GM18867 (cell line): Measurements from ENCODE around the gene KLHL17.

Experiments used
- ATAC-seq: cut with Tn5 transposase; IDR thresholded peaks from one replicate; pipeline ENCODE4 v1.9.1; 2021; ENCODE audit warnings: mild to moderate bottlenecking, moderate library complexity; ENCODE audit not compliant: unreplicated experiment

The KLHL17 gene

DNA sequence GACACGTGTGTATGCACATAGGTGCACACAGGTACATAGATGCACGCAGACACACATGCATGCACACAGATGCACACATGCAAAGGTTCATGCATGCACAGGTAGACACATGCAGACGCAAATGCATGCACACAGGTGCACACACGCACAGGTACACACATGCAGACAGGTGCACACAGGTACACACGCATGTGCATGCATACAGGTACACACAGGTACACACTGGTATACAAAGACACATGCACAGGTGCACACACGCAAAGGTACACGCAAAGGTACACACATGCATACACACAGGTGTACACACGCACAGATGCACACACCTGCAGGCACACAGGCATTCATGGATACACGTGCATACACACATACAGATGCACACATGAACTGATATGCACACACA, 10.1 kb upstream of the KLHL17 start:
- no peak for ATAC-seq

DNA sequence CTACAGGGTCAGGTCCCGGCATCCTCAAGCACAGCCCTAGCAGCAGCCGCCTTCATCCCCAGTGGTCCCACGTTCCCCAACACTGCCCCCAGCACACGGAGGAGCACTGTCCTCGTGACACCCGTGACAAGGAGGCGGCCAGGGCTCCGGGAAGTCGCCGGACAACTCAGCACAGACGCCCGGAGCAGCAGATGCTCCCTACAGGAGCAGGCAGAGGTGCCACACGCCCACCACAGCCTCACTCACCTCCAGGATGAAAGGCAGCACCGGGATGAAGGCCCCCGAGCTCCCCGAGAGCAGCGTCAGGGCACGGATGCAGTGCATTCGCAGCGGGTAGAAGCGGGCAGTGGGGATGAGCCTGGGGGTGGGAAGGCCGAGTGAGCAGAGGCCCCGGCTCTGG, 9.5 kb upstream of the KLHL17 start:
- ATAC-seq: no peak

DNA sequence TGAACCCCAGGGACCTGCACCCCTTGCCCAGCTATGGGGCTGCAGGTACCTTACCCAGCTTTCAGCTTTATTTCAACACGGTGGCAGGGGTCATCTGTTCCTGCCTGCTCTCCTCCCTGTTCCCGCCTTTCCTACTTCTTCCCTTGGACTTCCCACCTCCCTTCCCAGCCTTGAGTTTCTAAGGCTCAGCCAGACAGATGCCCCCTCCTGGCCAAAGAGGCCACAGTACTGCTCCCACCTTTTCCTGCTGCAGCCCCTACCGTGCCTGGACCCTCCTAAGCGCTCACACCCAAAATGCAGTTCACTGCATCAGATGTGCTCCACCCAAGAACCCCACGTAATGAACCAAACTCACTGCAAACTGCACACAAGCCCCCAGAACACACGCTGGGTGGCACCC, 9.0 kb upstream of the KLHL17 start:
- ATAC-seq: no peak

DNA sequence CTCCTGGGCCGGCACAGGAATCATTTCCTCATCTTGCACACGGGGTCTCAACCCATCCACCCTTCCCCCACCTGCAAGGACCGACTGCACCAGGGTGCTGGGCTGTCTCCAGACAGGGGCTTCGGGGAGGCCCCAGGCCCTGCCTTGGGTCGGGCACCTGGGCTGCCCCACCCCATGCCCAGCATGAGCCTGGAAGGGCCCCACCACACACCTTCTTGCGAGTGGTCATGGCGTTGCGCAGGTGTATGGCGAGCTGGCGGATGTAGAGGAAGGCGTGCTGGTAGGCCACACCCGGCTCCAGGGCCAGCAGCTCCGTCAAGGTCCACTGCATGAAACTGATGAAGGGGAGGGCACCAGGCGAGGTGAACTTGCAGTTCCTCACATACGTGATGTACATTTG, 8.2 kb upstream of the KLHL17 start:
- ATAC-seq: no peak

DNA sequence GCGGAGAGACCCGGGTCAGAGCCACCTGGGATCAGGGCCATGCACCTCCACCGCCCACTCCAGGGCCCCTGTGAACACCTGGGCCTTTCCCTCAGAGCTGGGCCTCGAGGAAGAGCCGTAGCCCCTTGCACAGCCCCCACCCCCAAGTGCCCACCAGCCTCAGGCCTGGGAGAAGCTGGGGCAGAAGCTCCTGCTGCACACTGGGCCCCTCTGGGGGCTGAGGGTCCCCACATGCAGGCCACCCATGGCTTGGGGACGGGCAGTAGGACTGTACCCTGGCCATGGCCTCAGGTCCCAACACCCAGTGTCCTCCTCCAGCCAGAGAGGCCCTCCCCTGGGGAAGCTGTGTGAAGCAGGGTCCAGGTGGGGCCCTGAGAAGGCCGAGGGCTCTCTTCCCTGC, 7.8 kb upstream of the KLHL17 start:
- no peak for ATAC-seq

DNA sequence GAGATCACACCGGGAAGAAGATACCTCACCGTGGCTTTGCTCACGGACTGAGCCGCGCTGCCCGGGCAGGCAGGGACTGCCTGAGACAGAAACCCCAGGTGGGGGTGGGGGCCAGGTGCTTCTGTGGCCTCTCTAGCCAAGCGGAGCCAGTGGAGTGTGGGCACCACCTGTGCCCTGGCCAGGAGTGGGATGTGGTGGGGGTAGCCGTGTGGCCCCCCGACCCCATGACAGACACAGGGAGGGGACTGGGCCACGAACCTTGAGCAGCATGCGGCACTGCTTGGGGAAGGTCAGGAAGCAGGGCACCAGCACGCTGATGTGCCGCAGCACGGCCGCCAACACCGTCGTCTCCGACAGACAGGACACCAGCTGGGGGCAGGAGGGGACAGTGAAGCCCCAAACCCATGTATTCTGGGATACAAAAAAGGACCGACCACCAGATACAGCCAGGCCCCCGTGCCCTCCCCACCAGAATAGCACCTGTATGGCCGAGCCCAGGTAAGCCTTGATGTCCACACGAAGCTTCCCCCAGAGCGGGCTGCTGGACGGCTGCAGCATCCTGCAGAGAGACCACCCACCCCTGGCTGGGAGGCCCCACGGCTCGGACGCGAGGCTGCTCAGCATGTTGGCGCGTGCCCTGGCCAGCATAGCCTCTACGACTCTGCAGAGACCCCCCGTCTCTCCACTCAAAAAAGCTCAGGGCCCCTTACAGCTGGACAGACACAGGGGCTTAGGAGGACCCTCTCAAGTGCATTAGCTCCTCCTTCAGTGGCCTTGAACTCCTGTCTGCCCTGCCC, 6.7 kb upstream of the KLHL17 start:
- no peak for ATAC-seq

DNA sequence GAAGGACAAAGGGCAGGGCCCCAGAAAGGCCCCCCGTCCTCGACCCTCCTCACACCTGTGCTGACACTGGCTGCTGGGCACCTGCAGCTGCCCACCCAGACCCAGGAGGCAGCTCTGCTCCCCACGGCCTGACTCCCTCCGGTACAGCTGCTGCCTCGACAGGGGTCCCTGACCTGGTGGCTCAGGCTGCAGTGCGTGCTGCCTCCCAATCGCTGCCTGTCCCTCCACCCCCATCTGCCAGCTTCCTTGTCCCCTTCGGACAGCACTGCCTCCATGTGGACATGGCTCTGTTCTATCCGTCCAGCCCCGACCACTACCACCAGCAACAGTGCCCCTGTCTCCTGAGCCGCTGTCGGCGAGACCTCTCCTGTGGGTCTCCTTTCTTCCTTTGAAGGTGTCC, 5.5 kb upstream of the KLHL17 start:
- no peak for ATAC-seq

DNA sequence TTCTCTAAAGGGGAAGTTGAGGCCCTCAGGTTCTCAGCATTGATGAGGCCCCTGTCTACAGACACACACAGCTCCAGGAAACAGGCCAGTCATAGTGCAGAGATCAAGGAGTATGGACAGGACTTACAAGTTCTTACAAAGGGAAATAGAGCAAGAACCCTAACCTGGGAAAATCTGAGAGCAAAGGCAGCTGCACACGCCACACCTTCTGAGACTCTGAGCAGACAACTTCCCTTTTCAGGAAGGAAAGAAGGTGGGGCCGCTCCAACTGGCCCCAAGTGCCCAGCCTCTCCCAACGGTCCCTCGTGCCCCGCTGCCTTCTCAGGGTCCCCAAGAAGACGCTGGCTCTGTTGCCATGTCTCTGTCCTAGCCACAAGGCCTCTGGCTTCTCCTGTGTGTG, 4.9 kb upstream of the KLHL17 start:
- no peak for ATAC-seq

DNA sequence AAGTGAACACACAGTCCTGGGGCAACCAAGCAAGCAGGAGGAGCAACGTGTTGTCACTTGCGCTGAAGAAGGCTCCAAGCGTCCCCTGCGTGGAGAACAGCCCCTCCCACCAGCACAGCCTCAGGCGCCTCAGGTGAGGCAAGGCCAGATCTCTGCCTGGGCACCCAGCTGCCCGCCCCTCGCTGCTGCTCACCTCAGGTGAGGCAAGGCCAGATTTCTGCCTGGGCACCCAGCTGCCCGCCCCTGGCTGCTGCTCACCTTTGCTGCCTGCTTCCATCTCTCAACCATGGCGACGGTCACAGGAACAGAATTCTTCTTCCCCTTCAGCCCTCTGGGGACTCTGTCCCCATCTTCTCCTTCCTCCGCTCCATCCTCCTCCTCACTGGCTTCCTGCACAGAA, 3.7 kb upstream of the KLHL17 start:
- no peak for ATAC-seq

DNA sequence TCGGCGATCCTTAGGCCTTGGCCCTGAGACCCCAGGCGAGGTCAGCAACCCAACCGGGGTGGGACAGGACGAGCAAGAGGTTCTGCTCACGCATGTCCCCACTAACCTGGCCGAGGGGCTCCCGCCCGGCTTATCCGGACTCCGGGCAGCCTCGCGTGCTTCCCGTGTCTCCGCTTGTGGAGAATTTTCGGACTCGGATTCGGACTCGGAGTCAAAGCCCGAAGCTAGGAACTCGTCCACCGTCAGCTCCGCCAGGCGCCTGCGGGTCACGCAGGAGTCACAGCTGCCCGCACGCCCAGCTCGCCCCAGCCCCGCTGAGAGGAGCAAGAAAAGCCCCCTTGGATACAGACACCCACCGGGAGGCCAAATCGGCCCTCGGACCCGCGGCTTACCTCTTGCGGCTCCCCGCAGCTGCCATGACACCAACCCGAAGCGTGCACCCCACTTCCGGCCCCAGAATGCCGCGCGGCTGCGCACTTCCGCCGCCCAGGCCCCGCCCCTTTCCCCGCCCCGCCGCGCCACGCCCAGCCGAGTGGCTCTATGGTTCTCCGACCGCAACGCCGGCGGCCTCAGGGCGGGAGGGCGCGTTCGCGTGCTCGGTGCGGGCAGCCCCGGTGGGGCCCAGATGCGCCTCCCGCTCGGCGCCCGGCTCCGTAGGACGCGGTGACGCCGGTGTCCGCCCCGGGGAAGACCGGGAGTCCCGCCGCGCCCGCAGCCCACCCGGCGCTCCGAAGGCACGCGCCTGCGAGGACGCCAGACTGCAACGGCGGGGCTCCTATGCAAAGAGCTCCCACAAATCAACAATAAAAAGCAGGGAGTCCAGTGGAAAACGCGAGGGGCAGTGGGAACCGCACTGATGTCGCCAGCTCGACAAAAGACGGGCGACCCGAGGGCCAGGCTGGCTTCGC, 1.3 kb upstream of the KLHL17 start, which contains the start of gene NOC2L:
NOC2L (minus strand) TSS at position 434 of the 908 bp plus-strand sequence; CDS start at position 418, 16 bp downstream.
- ATAC-seq: peak; percentile 67

DNA sequence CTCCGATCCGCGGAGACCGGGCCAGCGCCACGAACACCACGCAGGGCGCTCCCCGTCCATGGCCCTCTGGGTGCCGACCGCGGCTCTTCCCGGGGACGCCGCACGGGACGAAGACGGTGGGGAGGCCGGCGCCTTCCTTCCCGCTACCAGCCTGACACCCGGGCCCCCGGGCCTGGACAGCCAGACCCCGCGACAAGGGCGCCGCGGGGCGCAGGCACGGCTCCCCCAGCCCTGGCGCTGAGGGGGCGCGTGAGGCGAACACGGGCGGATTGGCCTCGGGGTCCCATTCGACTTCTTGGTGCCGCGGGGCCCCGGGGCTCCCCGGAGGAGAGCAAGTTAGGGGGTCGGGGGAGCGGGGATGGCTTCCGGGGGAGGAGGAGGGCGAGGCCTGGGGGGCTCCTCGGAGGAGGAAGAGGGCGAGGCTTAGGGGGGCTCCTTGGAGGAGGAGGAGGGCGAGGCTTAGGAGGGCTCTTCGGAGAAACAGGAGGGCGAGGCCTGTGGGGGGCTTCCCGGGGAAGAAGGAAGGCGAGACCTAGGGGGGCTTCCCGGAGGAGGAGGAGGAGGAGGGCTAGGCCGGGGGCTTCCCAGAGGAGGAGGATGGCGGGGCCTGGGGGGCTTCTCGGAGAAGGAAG, 537 bp upstream of the KLHL17 start:
- ATAC-seq: no peak

DNA sequence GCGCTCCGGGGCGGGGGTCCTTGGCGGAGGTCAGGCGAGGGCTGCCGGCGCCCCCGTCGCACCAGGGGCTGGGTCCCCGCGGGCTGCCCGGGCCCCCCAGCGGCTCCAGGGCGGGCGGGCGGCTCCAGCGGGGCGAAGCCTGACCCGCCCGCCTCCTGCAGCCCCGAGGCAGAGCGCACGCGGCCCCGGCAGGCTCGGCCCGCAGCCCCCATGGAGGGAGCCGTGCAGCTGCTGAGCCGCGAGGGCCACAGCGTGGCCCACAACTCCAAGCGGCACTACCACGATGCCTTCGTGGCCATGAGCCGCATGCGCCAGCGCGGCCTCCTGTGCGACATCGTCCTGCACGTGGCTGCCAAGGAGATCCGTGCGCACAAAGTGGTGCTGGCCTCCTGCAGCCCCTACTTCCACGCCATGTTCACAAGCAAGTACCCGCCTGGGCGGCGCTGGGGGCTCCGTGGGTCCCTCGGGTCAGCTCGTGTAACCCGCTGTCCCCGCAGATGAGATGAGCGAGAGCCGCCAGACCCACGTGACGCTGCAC, 817 bp downstream of the KLHL17 start:
- ATAC-seq: no peak

DNA sequence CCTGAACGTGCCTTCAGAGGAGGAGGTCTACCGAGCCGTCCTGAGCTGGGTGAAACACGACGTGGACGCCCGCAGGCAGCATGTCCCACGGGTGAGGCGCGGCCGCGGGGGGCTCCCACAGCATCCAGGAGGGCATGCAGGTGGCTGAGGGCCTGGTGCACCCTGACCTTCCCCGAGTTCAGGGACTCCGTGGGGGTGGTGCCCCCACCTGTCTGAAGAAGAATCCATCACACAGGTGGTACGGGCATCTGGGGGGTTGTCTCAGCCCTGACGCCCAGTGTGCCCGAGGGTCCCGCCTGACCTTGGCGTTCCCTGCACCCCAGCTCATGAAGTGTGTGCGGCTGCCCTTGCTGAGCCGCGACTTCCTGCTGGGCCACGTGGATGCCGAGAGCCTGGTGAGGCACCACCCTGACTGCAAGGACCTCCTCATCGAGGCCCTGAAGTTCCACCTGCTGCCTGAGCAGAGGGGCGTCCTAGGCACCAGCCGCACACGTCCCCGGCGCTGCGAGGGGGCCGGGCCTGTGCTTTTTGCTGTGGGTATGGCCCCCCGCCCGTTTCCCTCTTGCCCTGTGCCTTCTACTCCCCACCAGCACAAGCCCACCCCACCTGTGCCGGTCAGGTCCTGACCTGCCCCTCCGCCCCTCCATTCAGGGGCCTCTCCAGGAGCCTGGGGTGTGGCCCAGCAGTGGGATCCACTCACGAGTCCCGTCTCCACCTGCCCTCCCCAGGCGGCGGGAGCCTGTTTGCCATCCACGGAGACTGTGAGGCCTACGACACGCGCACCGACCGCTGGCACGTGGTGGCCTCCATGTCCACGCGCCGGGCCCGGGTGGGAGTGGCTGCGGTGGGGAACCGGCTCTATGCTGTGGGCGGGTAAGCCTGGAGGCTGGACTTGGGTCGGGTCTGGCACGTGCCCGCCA, 2.3 kb downstream of the KLHL17 start:
- ATAC-seq: no peak

DNA sequence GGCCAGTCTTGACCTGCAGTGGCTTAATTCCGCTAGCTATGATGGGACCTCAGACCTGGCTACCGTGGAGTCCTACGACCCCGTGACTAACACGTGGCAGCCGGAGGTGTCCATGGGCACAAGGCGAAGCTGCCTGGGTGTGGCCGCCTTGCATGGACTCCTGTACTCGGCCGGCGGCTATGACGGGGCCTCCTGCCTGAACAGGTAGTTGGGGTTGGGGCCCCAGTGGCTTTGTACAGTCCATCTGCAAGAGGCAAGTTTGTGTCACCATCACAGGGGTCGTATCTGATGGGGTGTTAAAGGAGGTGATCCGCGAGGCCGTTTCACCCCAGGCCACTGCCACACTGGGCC, 2.9 kb downstream of the KLHL17 start:
- ATAC-seq: no peak

DNA sequence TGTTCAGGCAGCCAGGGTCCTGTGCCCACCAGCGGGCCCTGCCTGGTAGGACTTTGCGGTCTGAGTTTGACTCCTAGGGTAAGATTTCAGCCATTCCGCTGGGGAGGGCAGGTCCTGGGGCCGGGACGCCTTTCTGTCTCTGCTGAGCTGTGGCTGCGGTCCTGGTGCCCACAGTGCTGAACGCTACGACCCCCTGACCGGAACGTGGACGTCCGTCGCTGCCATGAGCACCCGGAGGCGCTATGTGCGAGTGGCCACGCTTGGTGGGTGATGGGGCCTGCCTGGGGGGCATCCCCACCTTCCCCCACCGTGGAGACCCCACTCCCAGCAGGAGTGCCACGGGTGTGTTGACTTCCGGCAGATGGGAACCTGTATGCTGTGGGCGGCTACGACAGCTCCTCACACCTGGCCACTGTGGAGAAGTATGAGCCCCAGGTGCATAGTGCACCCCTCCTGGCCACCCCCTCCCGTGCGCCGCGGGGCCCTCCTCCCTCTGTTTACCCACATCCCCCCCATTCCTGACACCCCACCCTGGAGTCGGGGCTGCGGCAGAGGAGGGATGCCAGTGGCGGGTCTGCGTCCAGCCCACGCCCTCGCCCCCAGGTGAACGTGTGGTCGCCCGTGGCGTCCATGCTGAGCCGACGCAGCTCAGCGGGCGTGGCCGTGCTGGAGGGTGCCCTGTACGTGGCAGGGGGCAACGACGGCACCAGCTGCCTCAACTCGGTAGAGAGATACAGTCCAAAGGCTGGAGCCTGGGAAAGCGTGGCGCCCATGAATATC, 3.6 kb downstream of the KLHL17 start:
- no peak for ATAC-seq

DNA sequence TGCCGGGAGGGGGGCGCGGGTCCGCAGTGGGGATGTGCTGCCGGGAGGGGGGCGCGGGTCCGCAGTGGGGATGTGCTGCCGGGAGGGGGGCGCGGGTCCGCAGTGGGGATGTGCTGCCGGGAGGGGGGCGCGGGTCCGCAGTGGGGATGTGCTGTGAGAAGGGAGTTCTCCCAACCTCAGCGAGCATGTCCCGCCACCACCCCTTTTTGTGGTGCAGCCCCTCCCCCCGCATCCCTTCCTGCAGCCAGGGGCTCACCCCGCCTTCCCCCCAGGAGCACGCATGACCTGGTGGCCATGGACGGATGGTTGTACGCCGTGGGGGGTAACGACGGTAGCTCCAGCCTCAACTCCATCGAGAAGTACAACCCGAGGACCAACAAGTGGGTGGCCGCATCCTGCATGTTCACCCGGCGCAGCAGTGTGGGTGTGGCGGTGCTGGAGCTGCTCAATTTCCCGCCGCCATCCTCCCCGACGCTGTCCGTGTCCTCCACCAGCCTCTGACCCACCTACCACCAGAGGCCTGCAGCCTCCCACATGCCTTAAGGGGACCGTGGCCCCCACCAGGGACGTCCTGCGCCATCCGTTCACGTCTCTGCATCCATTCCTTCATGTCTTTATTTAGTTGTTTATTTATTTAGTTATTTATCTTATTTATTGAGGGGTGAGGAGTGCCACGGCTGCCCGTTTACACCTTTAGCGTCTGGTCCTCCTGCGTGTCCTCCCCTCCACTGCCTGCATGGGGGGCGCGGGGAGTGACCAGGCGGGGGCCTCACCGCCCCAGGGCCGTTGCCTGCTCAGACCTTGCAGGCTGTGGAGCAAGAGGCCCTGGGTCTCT, 4.5 kb downstream of the KLHL17 start:
- ATAC-seq: no peak

DNA sequence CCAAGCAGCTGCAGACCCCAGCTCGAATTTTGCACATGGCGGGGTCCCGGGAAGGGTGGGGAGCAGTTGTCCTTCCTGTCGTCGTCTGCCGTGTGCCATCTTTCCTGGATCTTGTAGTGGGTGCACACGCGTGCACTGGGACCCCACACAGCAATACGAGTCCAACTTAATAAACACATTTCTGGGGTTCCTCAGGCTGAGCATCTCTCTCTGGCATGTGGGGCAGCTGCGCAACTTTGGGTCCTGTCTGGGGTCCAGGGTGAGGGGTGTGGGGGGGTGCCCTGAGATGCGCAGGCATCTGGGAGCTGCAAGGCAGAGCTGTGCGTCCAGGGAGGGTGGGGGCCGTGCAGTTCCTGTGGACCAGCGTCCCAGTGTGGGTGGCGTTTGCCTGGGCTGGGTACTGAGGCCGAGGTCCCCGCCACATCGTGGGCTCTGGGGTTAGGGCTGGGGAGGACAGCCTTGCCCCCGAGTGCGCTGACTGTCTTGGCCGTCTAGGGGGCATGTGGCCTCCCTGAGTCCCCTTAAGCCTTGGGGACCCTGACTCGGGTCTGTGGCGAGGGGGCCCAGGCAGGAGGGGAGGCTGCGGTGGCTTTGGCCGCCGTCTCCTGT, 5.2 kb downstream of the KLHL17 start:
- ATAC-seq: no peak

DNA sequence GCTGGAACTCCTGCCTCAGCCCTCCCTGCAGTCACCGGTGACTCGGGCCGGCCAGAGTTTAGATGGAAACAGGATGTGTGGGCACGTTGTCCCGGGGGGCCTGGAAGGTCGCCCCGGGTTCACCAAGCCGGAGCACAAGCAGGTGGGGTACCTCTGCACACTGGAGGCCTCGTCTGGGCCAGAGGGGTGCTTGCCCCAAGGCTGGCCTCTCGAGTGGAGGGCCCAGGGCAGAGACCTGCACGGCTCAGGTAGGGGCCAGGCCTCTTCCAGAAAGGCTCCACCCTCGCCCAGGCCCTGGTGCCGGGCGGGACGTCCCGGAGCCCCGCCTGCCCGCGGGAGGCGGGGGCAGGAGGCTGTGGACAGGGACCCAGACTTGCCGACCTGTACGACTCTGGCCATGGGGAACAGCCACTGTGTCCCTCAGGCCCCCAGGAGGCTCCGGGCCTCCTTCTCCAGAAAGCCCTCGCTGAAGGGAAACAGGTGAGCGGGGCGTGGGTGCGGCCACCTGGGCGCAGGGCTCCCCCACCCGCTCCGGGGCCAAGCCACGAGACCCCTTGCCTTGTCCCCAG, 5.8 kb downstream of the KLHL17 start, which contains the start of gene PLEKHN1:
PLEKHN1 (plus strand) TSS at position 348 of the 569 bp plus-strand sequence; CDS start at position 398, 50 bp downstream.
- peak; percentile 32 for ATAC-seq
